OCI-LY3 (cell line): Measurements from ENCODE around the gene MARCHF3.
A peak's percentile ranks its signal among the peaks of the same experiment; 100 is the strongest.

Experiments used
- H2AFZ ChIP-seq: fragments of 200-600, 300-600 bp; shearing (Covaris generic); 2 replicates; pipeline ENCODE4 v1.6.0; 2014; ENCODE audit warnings: antibody characterized with exemption, low read depth, low read length
- H3K27ac ChIP-seq: fragments of 200-600, 300-600 bp; sonication (generic); 2 replicates; pipeline ENCODE4 v1.5.1; 2014; ENCODE audit warnings: mild to moderate bottlenecking, low read length, moderate library complexity, mixed read lengths
- H3K27me3 ChIP-seq: fragments of 200-600, 300-600 bp; sonication (generic); 2 replicates; pipeline ENCODE4 v1.6.1; 2014; ENCODE audit warnings: low read depth, low read length, mixed read lengths
- H3K36me3 ChIP-seq: fragments of 200-600, 300-600 bp; sonication (generic); replicated peaks from 2 replicates; pipeline ENCODE3; 2014; ENCODE audit warnings: low read depth, low read length, mixed read lengths
- H3K4me1 ChIP-seq: fragments of 300-600, 200-600 bp; sonication (generic); 2 replicates; pipeline ENCODE4 v1.6.1; 2014; ENCODE audit warnings: low read length, mixed read lengths
- H3K4me2 ChIP-seq: fragments of 200-600, 300-600 bp; sonication (generic); 2 replicates; pipeline ENCODE4 v1.6.1; 2014; ENCODE audit warnings: low read length, mixed read lengths
- H3K4me3 ChIP-seq: fragments of 300-600, 200-600 bp; sonication (generic); 2 replicates; pipeline ENCODE4 v1.5.1; 2014; ENCODE audit warnings: antibody characterized with exemption, mild to moderate bottlenecking, low read length, moderate library complexity
- H3K79me2 ChIP-seq: fragments of 300-600, 200-600 bp; shearing (Covaris generic); 2 replicates; pipeline ENCODE4 v1.6.1; 2014; ENCODE audit warnings: mild to moderate bottlenecking, low read length, mixed read lengths
- H3K9ac ChIP-seq: fragments of 300-600, 200-600 bp; shearing (Covaris generic); 2 replicates; pipeline ENCODE4 v1.6.0; 2014; ENCODE audit warnings: mild to moderate bottlenecking, low read length, moderate library complexity
- H3K9me3 ChIP-seq: fragments of 200-600, 300-600 bp; shearing (Covaris generic); 2 replicates; pipeline ENCODE4 v1.6.1; 2014; ENCODE audit warnings: low read length, mixed read lengths; ENCODE audit not compliant: insufficient read depth
- H4K20me1 ChIP-seq: fragments of 200-600, 300-600 bp; sonication (generic); 2 replicates; pipeline ENCODE4 v1.6.1; 2016; ENCODE audit warnings: low read length, mixed read lengths; ENCODE audit not compliant: insufficient read depth
- EZH2phosphoT487 ChIP-seq: fragments of 200-600 bp; shearing (Covaris generic); IDR thresholded peaks from 2 replicates; pipeline ENCODE4 v1.6.1; 2018; ENCODE audit warnings: antibody characterized with exemption, mixed run types, low read depth
- TF ChIP-seq, protein P1 (sequence below): fragments of 200-600, 300-600 bp; sonication (generic); IDR thresholded peaks from 2 replicates; pipeline ENCODE4 v1.5.1; 2014; ENCODE audit warnings: antibody characterized with exemption, low read length, low read depth

The MARCHF3 gene

DNA sequence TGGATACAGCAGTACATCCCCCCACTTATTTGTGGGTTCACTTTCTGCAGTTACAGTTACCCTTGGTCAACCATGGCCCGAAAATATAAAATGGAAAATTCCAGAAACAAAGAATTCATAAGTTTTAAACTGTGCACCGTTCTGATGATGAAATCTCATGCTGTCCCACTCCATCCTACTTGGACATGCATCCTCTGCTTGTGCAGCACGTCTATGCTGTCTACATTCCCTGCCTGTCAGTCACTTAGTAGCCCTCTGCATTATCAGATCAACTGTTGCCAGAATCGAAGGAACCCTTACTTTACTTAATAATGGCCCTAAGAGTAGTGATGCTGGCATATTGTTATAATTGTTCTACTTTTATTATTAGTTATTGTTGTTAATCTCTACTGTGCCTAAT is 14.6 kb downstream of the MARCHF3 start:
- peaks cover 3% of the 10 kb centered on the region; the same call in 1 of the 2 replicates for H3K79me2 ChIP-seq
- H3K27me3 ChIP-seq: no peaks in the 10 kb centered on the region
- H2AFZ ChIP-seq: no peak overlapping the region
- TF ChIP-seq, protein P1, sequence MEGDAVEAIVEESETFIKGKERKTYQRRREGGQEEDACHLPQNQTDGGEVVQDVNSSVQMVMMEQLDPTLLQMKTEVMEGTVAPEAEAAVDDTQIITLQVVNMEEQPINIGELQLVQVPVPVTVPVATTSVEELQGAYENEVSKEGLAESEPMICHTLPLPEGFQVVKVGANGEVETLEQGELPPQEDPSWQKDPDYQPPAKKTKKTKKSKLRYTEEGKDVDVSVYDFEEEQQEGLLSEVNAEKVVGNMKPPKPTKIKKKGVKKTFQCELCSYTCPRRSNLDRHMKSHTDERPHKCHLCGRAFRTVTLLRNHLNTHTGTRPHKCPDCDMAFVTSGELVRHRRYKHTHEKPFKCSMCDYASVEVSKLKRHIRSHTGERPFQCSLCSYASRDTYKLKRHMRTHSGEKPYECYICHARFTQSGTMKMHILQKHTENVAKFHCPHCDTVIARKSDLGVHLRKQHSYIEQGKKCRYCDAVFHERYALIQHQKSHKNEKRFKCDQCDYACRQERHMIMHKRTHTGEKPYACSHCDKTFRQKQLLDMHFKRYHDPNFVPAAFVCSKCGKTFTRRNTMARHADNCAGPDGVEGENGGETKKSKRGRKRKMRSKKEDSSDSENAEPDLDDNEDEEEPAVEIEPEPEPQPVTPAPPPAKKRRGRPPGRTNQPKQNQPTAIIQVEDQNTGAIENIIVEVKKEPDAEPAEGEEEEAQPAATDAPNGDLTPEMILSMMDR: no peak
- no peak for TF ChIP-seq EZH2phosphoT487
- H3K4me3 ChIP-seq: no peak overlapping the region
- H3K27ac ChIP-seq: no peak overlapping the region
- no peaks in the 10 kb centered on the region for H3K36me3 ChIP-seq
- H3K9me3 ChIP-seq: no peaks in the 10 kb centered on the region
- H3K9ac ChIP-seq: no peak overlapping the region
- peaks cover 44% of the 10 kb centered on the region for H3K4me1 ChIP-seq
- no peaks in the 10 kb centered on the region for H4K20me1 ChIP-seq
- no peak overlapping the region for H3K4me2 ChIP-seq

DNA sequence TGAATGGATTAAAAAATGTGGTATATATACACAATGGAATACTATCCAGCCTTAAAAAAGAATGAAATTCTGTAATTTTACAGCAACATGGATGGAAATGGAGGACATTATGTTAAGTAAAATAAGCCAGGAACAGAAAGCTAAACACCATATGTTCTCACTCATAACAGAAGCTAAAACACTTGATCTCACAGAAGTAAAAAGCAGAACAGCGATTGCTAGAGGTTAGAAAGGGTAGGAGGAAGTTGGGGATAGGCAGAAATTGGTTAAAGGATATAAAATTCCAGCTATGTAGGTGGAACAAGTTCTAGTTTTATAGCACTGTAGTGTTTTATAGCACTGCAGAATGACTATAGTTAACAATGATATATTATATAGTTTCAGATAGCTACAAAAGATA is 15.8 kb downstream of the MARCHF3 start:
- Histone ChIP-seq H3K9me3 (no peaks in the 10 kb centered on the region), H3K36me3 (no peaks in the 10 kb centered on the region)
- TF ChIP-seq EZH2phosphoT487: no peak
- TF ChIP-seq, protein P1: no peak

DNA sequence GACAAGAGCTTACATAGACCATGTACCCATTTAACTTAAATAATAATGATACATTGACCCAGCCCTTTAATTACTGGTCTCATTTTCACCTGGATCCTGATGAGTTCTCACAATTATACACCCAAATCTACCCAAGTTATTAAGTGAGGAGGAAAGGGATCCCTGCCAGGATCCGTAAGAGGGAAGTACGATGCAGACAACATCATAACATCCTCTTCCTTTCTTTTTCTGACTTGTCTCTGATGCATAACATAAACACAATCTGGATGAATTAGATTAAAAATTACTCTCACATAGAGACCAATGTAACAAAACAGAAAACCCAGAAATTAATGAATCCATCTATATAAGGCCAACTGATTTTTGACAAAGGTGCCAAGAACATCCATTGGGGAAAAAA is 17.0 kb downstream of the MARCHF3 start:
- H3K36me3 ChIP-seq: no peaks in the 10 kb centered on the region
- H3K4me2 ChIP-seq: peak overlapping the region; percentile 35; the same call in 1 of the 2 replicates
- no peaks in the 10 kb centered on the region for H3K9me3 ChIP-seq
- H3K27me3 ChIP-seq: no peaks in the 10 kb centered on the region
- TF ChIP-seq EZH2phosphoT487: no peak
- TF ChIP-seq, protein P1: no peak
- H3K27ac ChIP-seq: no peak overlapping the region
- H2AFZ ChIP-seq: no peak overlapping the region
- no peak overlapping the region for H3K4me3 ChIP-seq
- H3K4me1 ChIP-seq: peaks cover 52% of the 10 kb centered on the region
- H4K20me1 ChIP-seq: no peaks in the 10 kb centered on the region
- peaks cover 3% of the 10 kb centered on the region; the same call in 1 of the 2 replicates for H3K79me2 ChIP-seq
- H3K9ac ChIP-seq: no peak overlapping the region

More for the DNA sequence above, 15.8 kb downstream of the MARCHF3 start:
- Histone ChIP-seq H3K9ac (no peak overlapping the region), H3K79me2 (peaks cover 3% of the 10 kb centered on the region; the same call in 1 of the 2 replicates), H3K4me2 (peak overlapping the region; percentile 62), H3K4me1 (peaks cover 48% of the 10 kb centered on the region), H3K27ac (peak overlapping the region; percentile 36), H2AFZ (no peak overlapping the region), H3K27me3 (no peaks in the 10 kb centered on the region), H3K4me3 (no peak overlapping the region), H4K20me1 (no peaks in the 10 kb centered on the region)

DNA sequence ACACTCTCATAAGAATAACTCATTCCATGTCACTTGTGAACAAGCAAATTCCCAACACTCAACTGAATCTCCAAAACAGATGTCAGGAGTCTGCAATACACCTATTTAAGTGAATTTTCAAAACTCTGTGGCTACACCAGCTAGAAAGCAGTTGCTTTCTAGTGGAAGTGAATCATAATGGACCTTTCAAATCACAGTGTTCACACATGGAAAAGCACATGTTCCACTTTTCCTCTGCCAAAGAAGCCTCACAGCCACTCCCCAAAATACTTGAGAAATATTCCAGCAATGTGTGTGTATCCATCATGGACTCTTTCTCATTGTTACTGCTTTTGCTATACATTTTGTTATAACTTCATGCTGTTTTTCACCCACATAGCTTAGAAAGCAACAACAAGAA is 17.4 kb downstream of the MARCHF3 start:
- H3K27ac ChIP-seq: peak overlapping the region; percentile 44
- peak overlapping the region; percentile 35 for H3K4me2 ChIP-seq
- no peaks in the 10 kb centered on the region for H3K27me3 ChIP-seq
- H4K20me1 ChIP-seq: no peaks in the 10 kb centered on the region
- no peak overlapping the region for H3K9ac ChIP-seq
- no peaks in the 10 kb centered on the region for H3K9me3 ChIP-seq
- peaks cover 52% of the 10 kb centered on the region for H3K4me1 ChIP-seq
- H3K4me3 ChIP-seq: no peak overlapping the region
- H3K79me2 ChIP-seq: peaks cover 3% of the 10 kb centered on the region; the same call in 1 of the 2 replicates
- no peaks in the 10 kb centered on the region for H3K36me3 ChIP-seq
- no peak for TF ChIP-seq EZH2phosphoT487
- TF ChIP-seq, protein P1: no peak
- no peak overlapping the region for H2AFZ ChIP-seq
